CD14-positive monocyte (primary cell): ENCODE results near the gene RASSF5. TPM values are rescaled to one million over a fixed set of nuclear protein-coding genes. Genes with fewer than 3 reads are reported as not detected.

Source experiments
- DNase-seq, 3 donors: peaks; one replicate each; pipeline ENCODE4 v3.0.0-alpha.2; 2011 to 2022
- H2AFZ ChIP-seq: 2 replicates; pipeline ENCODE4 v1.6.0; 2012; ENCODE audit warnings: mild to moderate bottlenecking, low read depth, low read length, inconsistent platforms; ENCODE audit not compliant: insufficient read depth, poor library complexity, severe bottlenecking
- H3K27ac ChIP-seq, 2 donors: 1 replicate in 1 of 2; 2 replicates in 1 of 2; pipeline ENCODE4 v1.5.1; 2012 to 2013; ENCODE audit warnings: low read length in 2 of 2, control low read depth in 1 of 2, inconsistent platforms in 1 of 2, low read depth in 1 of 2, mild to moderate bottlenecking in 1 of 2
- H3K27me3 ChIP-seq, 2 donors: one replicate each; pipeline versions ENCODE4 v1.6.0 to v1.6.1; 2011 to 2013; ENCODE audit warnings: low read length in 2 of 2; ENCODE audit not compliant: control insufficient read depth in 2 of 2, insufficient read depth in 2 of 2
- H3K36me3 ChIP-seq, 2 donors: replicated peaks in 1 of 2; 1 replicate in 1 of 2; 2 replicates in 1 of 2; pipeline versions ENCODE4 v1.5.1 to v1.6.1; 2012 to 2013; ENCODE audit warnings: low read length in 2 of 2, control low read depth in 1 of 2, inconsistent platforms in 1 of 2, mild to moderate bottlenecking in 1 of 2; ENCODE audit not compliant: insufficient read depth in 2 of 2, control insufficient read depth in 1 of 2
- H3K4me1 ChIP-seq, 2 donors: 1 replicate in 1 of 2; 2 replicates in 1 of 2; pipeline versions ENCODE4 v1.5.1 to v1.6.1; 2012 to 2013; ENCODE audit warnings: low read length in 2 of 2, control low read depth in 1 of 2, inconsistent platforms in 1 of 2, mild to moderate bottlenecking in 1 of 2, moderate library complexity in 1 of 2; ENCODE audit not compliant: insufficient read depth in 2 of 2, control insufficient read depth in 1 of 2
- H3K4me2 ChIP-seq: replicated peaks from 2 replicates; pipeline ENCODE3; 2012; ENCODE audit warnings: low read length, moderate library complexity, mild to moderate bottlenecking; ENCODE audit not compliant: poor library complexity, severe bottlenecking; ENCODE audit errors: extremely low read depth
- H3K4me3 ChIP-seq, 3 experiments: fragments of 200-600 bp in 1 of 3; sonication (generic) in 1 of 3; replicated peaks in 1 of 3; 1 replicate in 2 of 3; 2 replicates in 1 of 3; pipeline ENCODE4 v1.5.1; 2011 to 2013; ENCODE audit warnings: low read length in 3 of 3, mild to moderate bottlenecking in 3 of 3, control low read depth in 2 of 3, low read depth in 2 of 3, inconsistent platforms in 1 of 3, moderate library complexity in 1 of 3
- H3K79me2 ChIP-seq: 2 replicates; pipeline ENCODE4 v1.6.0; 2012; ENCODE audit warnings: mild to moderate bottlenecking, control low read depth, inconsistent platforms, low read length, moderate library complexity; ENCODE audit not compliant: insufficient read depth
- H3K9ac ChIP-seq: 2 replicates; pipeline ENCODE4 v1.6.0; 2017; ENCODE audit warnings: low read length, mild to moderate bottlenecking; ENCODE audit not compliant: insufficient read depth, poor library complexity, severe bottlenecking
- H3K9me3 ChIP-seq, 2 donors: replicated peaks in 1 of 2; 1 replicate in 1 of 2; 2 replicates in 1 of 2; pipeline versions ENCODE4 v1.5.1 to v1.6.1; 2012 to 2013; ENCODE audit warnings: low read length in 2 of 2, control low read depth in 1 of 2; ENCODE audit not compliant: control insufficient read depth in 1 of 2, insufficient read depth in 1 of 2
- H4K20me1 ChIP-seq: 2 replicates; pipeline ENCODE4 v1.6.0; 2012; ENCODE audit warnings: mild to moderate bottlenecking, low read length, control low read depth, moderate library complexity; ENCODE audit not compliant: insufficient read depth
- H3K27ac Mint-ChIP-seq, 7 donors: one replicate each; pipeline ENCODE4 v1.8.0; 2020; ENCODE audit warnings: mild to moderate bottlenecking in 7 of 7, mixed read lengths in 7 of 7, moderate library complexity in 6 of 7, inconsistent platforms in 2 of 7
- H3K27me3 Mint-ChIP-seq, 3 donors: one replicate each; pipeline ENCODE4 v1.8.0; 2021 to 2022; ENCODE audit warnings: low read depth in 3 of 3, mild to moderate bottlenecking in 3 of 3, mixed read lengths in 3 of 3, moderate library complexity in 3 of 3, inconsistent platforms in 1 of 3
- H3K36me3 Mint-ChIP-seq, 2 donors: one replicate each; pipeline ENCODE4 v1.8.0; 2020; ENCODE audit warnings: mixed read lengths in 2 of 2, inconsistent platforms in 1 of 2, mild to moderate bottlenecking in 1 of 2
- H3K4me1 Mint-ChIP-seq: one replicate; pipeline ENCODE4 v1.8.0; 2020; ENCODE audit warnings: mild to moderate bottlenecking, mixed read lengths
- H3K4me3 Mint-ChIP-seq, 2 donors: one replicate each; pipeline ENCODE4 v1.8.0; 2020; ENCODE audit warnings: mild to moderate bottlenecking in 2 of 2, mixed read lengths in 2 of 2, moderate library complexity in 1 of 2
- H3K9me3 Mint-ChIP-seq, 7 donors: one replicate each; pipeline ENCODE4 v1.8.0; 2020 to 2022; ENCODE audit warnings: mixed read lengths in 7 of 7, mild to moderate bottlenecking in 6 of 7, moderate library complexity in 6 of 7, inconsistent platforms in 2 of 7
- CTCF ChIP-seq: fragments of 200-600 bp; IDR thresholded peaks from one replicate; pipeline ENCODE4 v1.8.0; 2022; ENCODE audit warnings: antibody characterized with exemption, mild to moderate bottlenecking
- WGBS: methylation state at CpG from one replicate; pipeline ENCODE4 v1.1.5; 2013; ENCODE audit warnings: missing lambda C conversion rate; ENCODE audit not compliant: insufficient coverage; 5-methylcytosine and 5-hydroxymethylcytosine counted together
- intact Hi-C, 2 donors: fragments of 100-400 bp; cut with micrococcal nuclease; formaldehyde crosslinking; loops; one replicate each; pipeline versions ENCODE4 v1.15.0 to v1.15.1; 2023
- polyA plus RNA-seq, 3 donors: library from polyadenylated mRNA; depleted of rRNA in 1 of 3; unstranded in 2 of 3; stranded (reverse) in 1 of 3; fragments of 300-500 nt in 2 of 3; fragments of >200 nt in 1 of 3; fragmentation: Illumina TruSeq in 2 of 3; gene quantifications; 1 replicate in 2 of 3; 2 replicates in 1 of 3; pipeline ENCODE4 v1.2.3, GENCODE V29; 2012 to 2021

Gene RASSF5
- polyA plus RNA-seq, 3 donors, result 81.6 to 129 (median 127) TPM

GRCh38 chr1:206578978-206579374 lies 71.6 kb downstream of the RASSF5 start:
- intact Hi-C loops, result loop anchor here in 1 of 2 donors (2.0 to 5.0 kb wide), 2 partner anchors 74 to 112 kb away; no protein-coding TSS in a partner anchor
- no peaks in the 10 kb centered on the region for H3K27me3 ChIP-seq
- no peak for TF ChIP-seq CTCF
- Mint-ChIP-seq H3K4me3 (peak overlapping the region in 1 of 2 donors; percentile 27), H3K27me3 (peaks cover 0 to 4% (median 0%) of the 10 kb centered on the region in 3 donors), H3K36me3 (peaks cover 68 to 82% of the 10 kb centered on the region in 2 donors), H3K27ac (peak overlapping the region; percentile 97 to 100 (median 99)), H3K9me3 (peaks cover 0 to 4% (median 0%) of the 10 kb centered on the region in 7 donors), H3K4me1 (peaks cover 97% of the 10 kb centered on the region)
- H2AFZ ChIP-seq, result no peak overlapping the region
- peaks cover 8% of the 10 kb centered on the region for H4K20me1 ChIP-seq
- peak overlapping the region; percentile 2 for H3K4me2 ChIP-seq
- WGBS, result 84% methylated on average over 3 of the region's 4 CpGs
- peak overlapping the region; percentile 80 for H3K9ac ChIP-seq
- peak overlapping the region; percentile 96 to 98 for H3K27ac ChIP-seq
- DNase-seq, result no peak
- H3K4me3 ChIP-seq, result no peak overlapping the region
- H3K79me2 ChIP-seq, result peaks cover 75% of the 10 kb centered on the region
- H3K4me1 ChIP-seq, result peaks cover 97 to 100% of the 10 kb centered on the region in 2 donors
- H3K36me3 ChIP-seq, result peaks cover 10 to 23% of the 10 kb centered on the region in 2 donors
- H3K9me3 ChIP-seq, result no peaks in the 10 kb centered on the region

- Histone ChIP-seq H3K27me3 (no peaks in the 10 kb centered on the region), H3K27ac (peak overlapping the region; percentile 96 to 98), H4K20me1 (peaks cover 17% of the 10 kb centered on the region), H3K4me3 (peak overlapping the region in 1 of 3 experiments; percentile 50), H3K4me2 (peak overlapping the region; percentile 64), H2AFZ (no peak overlapping the region), H3K4me1 (peaks cover 88 to 92% of the 10 kb centered on the region in 2 donors), H3K79me2 (peaks cover 77% of the 10 kb centered on the region), H3K9me3 (no peaks in the 10 kb centered on the region), H3K9ac (peak overlapping the region; percentile 80), H3K36me3 (peaks cover 19 to 33% of the 10 kb centered on the region in 2 donors)
- Mint-ChIP-seq H3K4me3 (peak overlapping the region; percentile 69 to 83), H3K27ac (peak overlapping the region; percentile 97 to 100 (median 99)), H3K36me3 (peaks cover 71 to 84% of the 10 kb centered on the region in 2 donors), H3K27me3 (peaks cover 0 to 4% (median 0%) of the 10 kb centered on the region in 3 donors), H3K9me3 (peaks cover 0 to under 1% (median 0%) of the 10 kb centered on the region in 7 donors), H3K4me1 (peaks cover 88% of the 10 kb centered on the region)
- intact Hi-C loops, result loop anchor here (2.0 to 5.0 kb wide), 4 partner anchors 21 to 113 kb away; no protein-coding TSS in a partner anchor
- no peak for TF ChIP-seq CTCF
- peak; percentile 97 to 99 (median 98) for DNase-seq
- WGBS, result 15% methylated on average over 6 of the region's 11 CpGs
Measured at GRCh38 chr1:206579747-206580437, 72.6 kb downstream of the RASSF5 start.
